HG03064 (cell line): ENCODE measurements around the gene MMS19.
A peak's percentile ranks its signal among the peaks of the same experiment; 100 is the strongest.
"Not testable (repeated sequence)": the region's sequence is repeated elsewhere in the genome, so short reads cannot be mapped to it uniquely, and the experiment has no call there.

ENCODE experiments used
- ATAC-seq: cut with Tn5 transposase; IDR thresholded peaks from one replicate; pipeline ENCODE4 v1.9.1; 2021; ENCODE audit warnings: low read depth; ENCODE audit not compliant: unreplicated experiment

The MMS19 gene

GRCh38 chr10:97434557-97434956, 63.7 kb downstream of the MMS19 start:
- no peak for ATAC-seq

- ATAC-seq, result no peak
Measured at GRCh38 chr10:97434055-97434454, 64.2 kb downstream of the MMS19 start.

GRCh38 chr10:97428572-97428981, 69.6 kb downstream of the MMS19 start:
- ATAC-seq, result no peak

- no peak for ATAC-seq
Measured at GRCh38 chr10:97427571-97428179, 70.5 kb downstream of the MMS19 start.

GRCh38 chr10:97426776-97427570, 71.2 kb downstream of the MMS19 start:
- ATAC-seq, result no peak

GRCh38 chr10:97425964-97426775, 72.1 kb downstream of the MMS19 start, which contains the start of gene PGAM1:
TSS of gene PGAM1 (plus strand) at chr10:97426191. CDS start at chr10:97426308, 117 bp downstream.
- ATAC-seq, result peak; percentile 81

GRCh38 chr10:97423757-97424098, 74.5 kb downstream of the MMS19 start:
- ATAC-seq, result not testable (repeated sequence)

GRCh38 chr10:97416565-97416964, 81.7 kb downstream of the MMS19 start:
- no peak for ATAC-seq

- no peak for ATAC-seq
Measured at GRCh38 chr10:97412891-97413304, 85.3 kb downstream of the MMS19 start.

GRCh38 chr10:97411406-97411805, 86.8 kb downstream of the MMS19 start:
- ATAC-seq, result no peak

- no peak for ATAC-seq
Measured at GRCh38 chr10:97408496-97408992, 89.7 kb downstream of the MMS19 start.
